ENCODE results near the gene APPL2.
"Not testable (repeated sequence)": the region's sequence is repeated elsewhere in the genome, so short reads cannot be mapped to it uniquely, and the experiment has no call there.

APPL2 gene

DNA sequence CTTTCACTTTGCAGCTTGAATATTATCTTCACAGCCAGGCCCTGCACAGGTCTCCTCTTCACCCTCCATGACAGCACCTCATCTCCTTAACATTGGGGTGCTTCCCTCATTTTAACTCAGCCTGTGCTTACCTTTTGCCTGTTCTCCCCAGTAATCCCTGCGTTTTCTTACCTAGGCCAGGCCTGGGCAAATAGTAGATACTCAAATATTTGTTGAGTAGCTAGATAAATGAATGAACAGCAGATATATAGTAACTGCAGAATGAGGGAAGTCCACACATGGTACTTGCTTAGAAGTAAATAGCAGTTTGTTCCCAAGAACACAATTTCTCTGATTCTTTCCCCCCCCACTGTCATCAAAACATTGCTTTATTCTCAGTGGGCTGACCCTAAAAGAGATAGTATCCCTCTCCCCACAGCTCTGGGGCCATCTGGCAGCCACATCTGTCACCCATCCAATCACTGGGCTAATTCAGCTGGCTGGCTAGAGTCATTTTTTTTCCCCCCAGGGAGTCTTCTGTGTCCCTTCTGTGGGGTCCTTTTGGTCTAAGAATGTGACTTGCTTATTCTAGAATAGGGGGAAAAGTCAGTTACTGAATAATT lies 43.2 kb downstream of the APPL2 start:
- no peak for DNase-seq (ENCODE audit: low spot score)

DNA sequence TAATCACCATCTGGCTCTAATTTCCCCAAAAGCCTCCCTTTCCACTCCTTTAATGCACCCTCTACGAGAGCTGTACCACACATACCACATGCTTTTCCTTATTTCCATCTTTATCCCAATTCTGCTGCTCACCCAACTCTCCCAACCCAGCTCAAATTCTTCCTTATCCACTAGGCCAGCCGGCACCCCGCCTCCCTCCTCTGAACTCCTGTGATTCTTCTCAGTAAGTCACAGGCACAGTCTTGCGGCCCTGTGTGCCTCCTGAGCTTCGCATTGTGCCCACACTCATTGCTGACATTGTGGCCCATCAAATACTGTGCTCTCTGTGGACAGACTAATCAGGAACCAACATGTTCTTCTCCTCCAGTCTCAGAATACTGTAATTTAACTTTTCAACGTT lies 45.4 kb downstream of the APPL2 start:
- DNase-seq (ENCODE audit: low spot score), result no peak

- no peak for DNase-seq (ENCODE audit: low spot score)
These were observed 46.7 kb downstream of the APPL2 start for GRCh38 chr12:105189293-105189692.

GRCh38 chr12:105183976-105184375 lies 52.0 kb downstream of the APPL2 start:
- DNase-seq (ENCODE audit: low spot score), result not testable (repeated sequence)

DNA sequence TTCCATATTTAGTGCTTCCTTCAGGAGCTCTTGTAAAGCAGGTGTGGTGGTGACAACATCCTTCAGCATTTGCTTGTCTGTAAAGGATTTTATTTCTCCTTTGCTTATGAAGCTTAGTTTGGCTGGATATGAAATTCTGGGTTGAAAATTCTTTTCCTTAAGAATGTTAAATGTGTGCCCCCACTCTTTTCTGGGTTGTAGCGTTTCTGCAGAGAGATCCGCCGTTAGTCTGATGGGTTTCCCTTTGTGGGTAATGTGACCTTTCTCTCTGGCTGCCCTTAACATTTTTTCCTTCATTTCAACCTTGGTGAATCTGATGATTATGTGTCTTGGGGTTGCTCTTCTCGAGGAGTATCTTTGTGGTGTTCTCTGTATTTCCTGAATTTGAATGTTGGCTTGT lies 52.6 kb downstream of the APPL2 start:
- not testable (repeated sequence) for DNase-seq (ENCODE audit: low spot score)

DNA sequence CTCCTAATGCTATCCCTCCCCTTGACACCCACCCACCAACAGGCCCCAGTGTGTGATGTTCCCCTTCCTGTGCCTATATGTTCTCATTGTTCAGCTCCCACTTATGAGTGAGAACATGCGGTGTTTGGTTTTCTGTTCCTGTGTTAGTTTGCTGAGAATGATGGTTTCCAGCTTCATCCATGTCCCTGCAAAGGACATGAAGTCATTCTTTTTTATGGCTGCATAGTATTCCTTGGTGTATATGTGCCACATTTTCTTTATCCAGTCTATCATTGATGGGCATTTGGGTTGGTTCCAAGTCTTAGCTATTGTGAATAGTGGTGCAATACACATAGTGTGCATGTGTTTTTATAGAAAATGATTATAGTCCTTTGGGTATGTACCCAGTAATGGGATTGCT lies 56.9 kb downstream of the APPL2 start:
- not testable (repeated sequence) for DNase-seq (ENCODE audit: low spot score)

DNA sequence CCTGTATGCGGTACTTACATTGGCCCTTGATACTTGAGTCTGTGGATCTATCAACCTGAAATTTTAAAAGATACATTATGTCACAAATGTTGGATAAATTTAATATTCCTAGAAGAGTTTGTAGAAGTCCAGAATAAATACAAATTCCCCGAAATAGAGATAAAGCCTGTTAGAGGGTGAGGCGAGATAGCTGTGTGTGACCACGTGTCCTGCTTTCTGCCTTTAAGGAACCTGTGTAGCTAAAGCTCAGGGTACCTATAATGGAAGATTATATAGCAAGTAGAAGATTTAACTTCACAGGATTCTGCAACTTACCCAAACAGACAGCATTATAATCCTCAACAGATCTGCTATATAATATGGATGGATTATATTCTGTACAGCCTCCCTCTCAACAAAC lies 58.8 kb downstream of the APPL2 start:
- DNase-seq (ENCODE audit: low spot score), result peak; percentile 28

DNA sequence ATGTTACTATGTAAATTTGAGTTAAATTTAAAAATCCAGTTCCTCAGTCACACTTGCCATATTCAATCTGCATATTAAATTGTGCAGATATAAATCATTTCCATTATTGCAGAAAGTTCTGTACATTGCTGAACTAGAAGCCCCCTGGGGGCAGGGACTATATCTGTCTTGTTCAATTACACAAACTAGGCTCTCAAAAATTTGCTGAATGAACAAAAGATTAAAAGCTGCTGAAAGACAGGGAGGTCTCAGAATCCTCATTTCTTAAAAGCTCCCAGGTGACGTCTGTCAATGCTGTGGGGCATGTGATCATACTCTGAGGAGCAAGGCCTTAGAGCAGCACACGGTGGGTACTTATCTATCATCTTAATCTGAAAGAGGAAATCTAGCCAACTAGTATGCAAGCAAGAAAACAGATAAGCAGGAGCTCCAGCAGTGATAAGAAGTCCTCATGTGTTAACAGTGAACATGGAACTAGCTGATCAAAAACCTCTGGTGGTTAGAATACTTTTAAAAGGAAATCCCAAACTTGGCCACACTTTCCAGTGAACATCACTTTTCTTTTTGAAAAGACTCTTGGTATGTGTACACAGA lies 60.5 kb downstream of the APPL2 start:
- DNase-seq (ENCODE audit: low spot score), result no peak

- peak; percentile 21 for DNase-seq (ENCODE audit: low spot score)
These were observed 64.1 kb downstream of the APPL2 start for GRCh38 chr12:105171691-105172436.

- no peak for DNase-seq (ENCODE audit: low spot score)
These were observed 65.8 kb downstream of the APPL2 start for GRCh38 chr12:105170139-105170538.

- DNase-seq (ENCODE audit: low spot score), result no peak
These were observed 68.0 kb downstream of the APPL2 start for GRCh38 chr12:105168006-105168405.

DNA sequence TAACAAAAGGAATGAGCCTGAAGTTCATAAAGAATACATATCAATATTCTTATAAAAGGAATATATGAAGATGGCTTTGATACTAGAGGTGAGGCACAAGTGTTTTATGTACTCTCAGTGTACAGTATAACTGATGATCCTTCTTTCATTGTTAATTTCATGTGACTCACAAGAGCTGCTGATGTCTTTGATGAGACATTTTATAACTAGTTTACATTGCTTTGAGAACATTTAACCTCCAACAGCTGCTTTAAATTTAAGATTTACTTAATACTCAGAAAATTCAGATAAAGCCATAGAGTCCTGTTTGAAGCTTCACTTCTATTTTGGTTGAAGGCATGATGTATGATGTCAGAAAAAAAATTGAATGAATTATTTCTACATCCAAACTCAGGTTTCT lies 68.6 kb downstream of the APPL2 start:
- DNase-seq (ENCODE audit: low spot score), result no peak

DNA sequence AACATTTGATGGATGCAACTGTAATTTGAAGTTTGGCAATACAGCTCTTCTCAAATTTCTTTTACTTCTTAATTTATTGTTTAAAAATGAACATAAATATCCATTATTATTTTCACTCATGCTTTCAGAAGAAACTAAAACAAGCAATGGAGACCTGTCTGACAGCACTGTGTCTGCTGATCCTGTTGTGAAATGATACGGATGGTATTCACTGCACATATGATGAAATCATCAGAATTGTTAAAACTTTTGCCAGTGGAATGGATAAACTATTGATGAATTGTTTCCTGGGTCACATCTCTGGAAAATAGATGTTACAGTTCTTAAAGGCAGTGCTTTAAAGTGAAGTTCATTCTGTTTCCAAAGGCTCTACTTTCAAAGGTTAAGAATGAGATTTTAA lies 69.2 kb downstream of the APPL2 start:
- no peak for DNase-seq (ENCODE audit: low spot score)

DNA sequence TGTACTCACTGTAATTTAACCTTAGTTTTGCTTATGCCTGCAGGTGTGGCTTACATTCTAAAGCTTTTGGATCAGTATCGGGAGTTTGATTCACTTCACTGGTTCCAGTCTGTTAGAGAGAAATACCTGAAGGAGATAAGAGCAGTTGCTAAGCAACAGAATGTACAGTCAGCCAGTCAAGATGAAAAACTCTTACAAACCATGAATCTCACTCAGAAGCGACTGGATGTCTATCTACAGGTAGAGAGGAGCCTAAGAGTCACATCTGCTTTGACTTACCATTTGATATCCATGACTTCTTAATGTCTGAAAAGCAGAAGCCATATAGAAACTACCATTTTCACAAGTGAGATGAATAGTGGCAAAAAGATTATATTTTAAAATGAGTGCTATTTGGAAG lies 71.9 kb downstream of the APPL2 start:
- no peak for DNase-seq (ENCODE audit: low spot score)

- no peak for DNase-seq (ENCODE audit: low spot score)
These were observed 73.8 kb downstream of the APPL2 start for GRCh38 chr12:105162174-105162573.

GRCh38 chr12:105158876-105159275 lies 77.1 kb downstream of the APPL2 start:
- DNase-seq (ENCODE audit: low spot score), result no peak

DNA sequence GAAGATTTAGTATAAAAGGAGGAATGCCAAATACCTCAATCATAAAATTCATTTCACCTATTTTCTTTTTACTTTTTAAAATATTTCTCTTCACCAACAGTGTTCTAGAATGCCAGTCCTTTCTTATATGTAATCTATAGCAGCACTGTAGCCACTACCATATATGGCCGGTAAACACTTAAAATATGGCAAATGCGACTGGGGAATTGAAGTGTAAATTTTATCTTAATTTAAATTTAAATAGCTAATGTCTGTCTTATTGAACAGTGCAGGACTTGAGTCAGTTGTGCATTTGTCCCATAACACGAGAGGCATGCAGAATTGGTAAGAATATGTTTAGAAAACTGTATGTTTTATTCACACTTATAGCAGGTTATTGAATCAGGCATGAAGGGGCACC lies 78.4 kb downstream of the APPL2 start:
- DNase-seq (ENCODE audit: low spot score), result no peak

- DNase-seq (ENCODE audit: low spot score), result no peak
These were observed 79.7 kb downstream of the APPL2 start for GRCh38 chr12:105156260-105156659.

DNA sequence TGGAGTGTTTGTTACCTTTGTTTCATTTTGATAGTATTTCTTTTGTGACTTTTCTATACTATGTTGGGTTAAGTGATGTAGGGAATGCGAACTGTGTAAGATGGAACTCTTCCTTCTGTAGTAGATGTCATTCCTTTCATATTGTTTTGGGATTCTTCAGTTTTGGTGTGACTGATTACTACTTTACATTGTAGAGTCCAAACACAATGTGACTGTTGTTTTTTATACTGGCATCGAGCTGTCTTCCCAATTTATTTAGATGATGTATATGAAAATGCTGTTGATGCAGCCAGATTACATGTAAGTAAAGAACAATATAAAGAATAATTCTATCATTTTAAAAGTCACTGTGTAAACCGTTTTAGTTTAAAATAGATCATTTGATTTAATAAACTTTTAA lies 93.7 kb downstream of the APPL2 start:
- no peak for DNase-seq (ENCODE audit: low spot score)

GRCh38 chr12:105141320-105141922 lies 94.6 kb downstream of the APPL2 start:
- DNase-seq (ENCODE audit: low spot score), result no peak

- no peak for DNase-seq (ENCODE audit: low spot score)
These were observed 97.7 kb downstream of the APPL2 start for GRCh38 chr12:105138248-105138647.
